Transverse colon (tissue), 3 donors: ENCODE data around the gene YEATS2.

Source experiments
- EP300 ChIP-seq: sonication (generic); formaldehyde crosslinking; IDR thresholded peaks from one replicate; pipeline ENCODE4 v1.6.1; 2017; ENCODE audit warnings: antibody characterized with exemption, low read depth
- TF ChIP-seq, protein P1 (sequence below), 5 experiments: fragments of 200-600 bp in 3 of 5; fragments of 450-650 bp in 2 of 5; sonication (generic) in 3 of 5; IDR thresholded peaks; 1 replicate in 2 of 5; 2 replicates in 3 of 5; pipeline ENCODE4 v1.5.1; 2016 to 2017; ENCODE audit warnings: antibody characterized with exemption in 5 of 5, inconsistent platforms in 3 of 5, mild to moderate bottlenecking in 2 of 5, moderate library complexity in 1 of 5

DNA sequence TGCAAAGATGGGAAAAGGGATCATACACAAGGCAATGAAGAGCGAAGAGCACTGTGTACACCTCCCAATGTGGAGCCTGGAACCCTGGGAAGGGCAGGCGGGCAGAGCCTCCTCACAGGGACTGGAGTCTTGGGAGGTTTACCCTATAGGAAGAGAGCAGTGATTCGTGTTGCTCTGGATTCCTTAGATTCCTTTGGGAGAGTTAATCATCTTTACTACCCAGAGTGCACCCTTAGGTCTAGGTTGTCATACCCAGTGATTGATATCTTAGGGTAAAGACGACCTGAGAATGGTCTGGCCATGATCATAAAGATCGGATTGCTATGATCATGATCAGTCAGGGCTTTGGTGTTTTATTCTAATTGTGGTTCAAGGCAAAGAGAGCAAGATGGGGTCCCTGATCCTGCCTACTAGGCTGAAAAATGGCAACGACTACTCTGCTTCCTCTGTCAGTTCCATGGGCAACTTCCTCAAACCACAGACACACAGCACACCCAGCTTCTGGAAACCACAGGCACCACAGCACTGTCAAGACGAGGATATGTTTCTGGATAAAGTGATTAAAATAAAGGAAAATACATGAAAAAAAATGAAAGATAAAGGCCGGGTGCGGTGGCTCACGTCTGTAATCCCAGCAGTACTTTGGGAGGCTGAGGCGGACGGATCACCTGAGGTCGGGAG is 148.2 kb downstream of the YEATS2 start:
- no peak for TF ChIP-seq EP300
- TF ChIP-seq, protein P1, sequence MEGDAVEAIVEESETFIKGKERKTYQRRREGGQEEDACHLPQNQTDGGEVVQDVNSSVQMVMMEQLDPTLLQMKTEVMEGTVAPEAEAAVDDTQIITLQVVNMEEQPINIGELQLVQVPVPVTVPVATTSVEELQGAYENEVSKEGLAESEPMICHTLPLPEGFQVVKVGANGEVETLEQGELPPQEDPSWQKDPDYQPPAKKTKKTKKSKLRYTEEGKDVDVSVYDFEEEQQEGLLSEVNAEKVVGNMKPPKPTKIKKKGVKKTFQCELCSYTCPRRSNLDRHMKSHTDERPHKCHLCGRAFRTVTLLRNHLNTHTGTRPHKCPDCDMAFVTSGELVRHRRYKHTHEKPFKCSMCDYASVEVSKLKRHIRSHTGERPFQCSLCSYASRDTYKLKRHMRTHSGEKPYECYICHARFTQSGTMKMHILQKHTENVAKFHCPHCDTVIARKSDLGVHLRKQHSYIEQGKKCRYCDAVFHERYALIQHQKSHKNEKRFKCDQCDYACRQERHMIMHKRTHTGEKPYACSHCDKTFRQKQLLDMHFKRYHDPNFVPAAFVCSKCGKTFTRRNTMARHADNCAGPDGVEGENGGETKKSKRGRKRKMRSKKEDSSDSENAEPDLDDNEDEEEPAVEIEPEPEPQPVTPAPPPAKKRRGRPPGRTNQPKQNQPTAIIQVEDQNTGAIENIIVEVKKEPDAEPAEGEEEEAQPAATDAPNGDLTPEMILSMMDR (IDR thresholded peaks at IDR 0.05): no peak
